GM20000 (cell line): ENCODE measurements around the gene KIAA1191.

Source experiments
- DNase-seq: peaks from one replicate; pipeline ENCODE4 v3.0.0; 2012; ENCODE audit warnings: low spot score
- TF ChIP-seq, protein P1 (sequence below): IDR thresholded peaks from 2 replicates; pipeline ENCODE4 v1.5.1; 2012; ENCODE audit warnings: mild to moderate bottlenecking, control low read depth; ENCODE audit errors: extremely low read depth, missing control alignments

KIAA1191 gene

DNA sequence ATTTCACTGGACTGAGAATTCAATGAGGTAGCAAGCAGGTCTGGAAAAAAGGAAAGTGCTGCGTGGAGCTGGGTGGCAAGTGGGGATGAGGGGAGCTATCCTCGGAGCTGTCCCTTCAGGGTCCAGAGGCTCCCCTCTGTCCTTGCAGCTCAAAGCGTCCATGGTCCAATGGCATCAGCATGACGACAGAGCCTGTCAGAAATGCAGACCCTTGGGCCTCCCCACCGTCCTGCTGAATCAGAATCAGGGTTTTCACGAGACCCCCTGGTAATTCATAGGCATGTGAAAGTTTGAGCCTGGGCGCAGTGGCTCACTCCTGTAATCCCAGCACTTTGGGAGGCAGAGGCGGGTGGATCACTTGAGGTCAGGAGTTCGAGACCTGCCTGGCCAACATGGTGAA lies 32.5 kb upstream of the KIAA1191 start:
- TF ChIP-seq, protein P1, sequence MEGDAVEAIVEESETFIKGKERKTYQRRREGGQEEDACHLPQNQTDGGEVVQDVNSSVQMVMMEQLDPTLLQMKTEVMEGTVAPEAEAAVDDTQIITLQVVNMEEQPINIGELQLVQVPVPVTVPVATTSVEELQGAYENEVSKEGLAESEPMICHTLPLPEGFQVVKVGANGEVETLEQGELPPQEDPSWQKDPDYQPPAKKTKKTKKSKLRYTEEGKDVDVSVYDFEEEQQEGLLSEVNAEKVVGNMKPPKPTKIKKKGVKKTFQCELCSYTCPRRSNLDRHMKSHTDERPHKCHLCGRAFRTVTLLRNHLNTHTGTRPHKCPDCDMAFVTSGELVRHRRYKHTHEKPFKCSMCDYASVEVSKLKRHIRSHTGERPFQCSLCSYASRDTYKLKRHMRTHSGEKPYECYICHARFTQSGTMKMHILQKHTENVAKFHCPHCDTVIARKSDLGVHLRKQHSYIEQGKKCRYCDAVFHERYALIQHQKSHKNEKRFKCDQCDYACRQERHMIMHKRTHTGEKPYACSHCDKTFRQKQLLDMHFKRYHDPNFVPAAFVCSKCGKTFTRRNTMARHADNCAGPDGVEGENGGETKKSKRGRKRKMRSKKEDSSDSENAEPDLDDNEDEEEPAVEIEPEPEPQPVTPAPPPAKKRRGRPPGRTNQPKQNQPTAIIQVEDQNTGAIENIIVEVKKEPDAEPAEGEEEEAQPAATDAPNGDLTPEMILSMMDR: no peak
- DNase-seq: no peak

DNA sequence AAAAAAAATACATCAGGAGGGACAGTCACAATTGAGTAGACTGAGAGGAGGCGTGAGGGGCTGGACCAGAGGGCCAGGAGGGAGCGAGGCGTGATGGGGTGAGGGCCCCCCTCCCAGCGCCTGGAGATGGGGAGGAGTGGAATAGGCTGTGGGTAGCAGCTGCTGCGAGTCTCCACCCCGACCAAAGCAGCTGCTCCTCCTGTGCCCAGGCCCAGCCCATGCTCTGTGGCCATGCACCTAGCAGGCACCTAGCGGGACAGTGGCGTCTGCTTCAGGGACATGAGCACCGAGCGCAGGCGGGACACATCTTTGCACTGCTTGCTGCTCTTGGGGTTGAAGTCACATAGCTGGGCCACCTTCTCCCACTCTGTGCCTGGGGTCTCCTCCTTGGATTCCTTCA lies 31.0 kb upstream of the KIAA1191 start:
- TF ChIP-seq, protein P1: no peak
- DNase-seq: no peak

DNA sequence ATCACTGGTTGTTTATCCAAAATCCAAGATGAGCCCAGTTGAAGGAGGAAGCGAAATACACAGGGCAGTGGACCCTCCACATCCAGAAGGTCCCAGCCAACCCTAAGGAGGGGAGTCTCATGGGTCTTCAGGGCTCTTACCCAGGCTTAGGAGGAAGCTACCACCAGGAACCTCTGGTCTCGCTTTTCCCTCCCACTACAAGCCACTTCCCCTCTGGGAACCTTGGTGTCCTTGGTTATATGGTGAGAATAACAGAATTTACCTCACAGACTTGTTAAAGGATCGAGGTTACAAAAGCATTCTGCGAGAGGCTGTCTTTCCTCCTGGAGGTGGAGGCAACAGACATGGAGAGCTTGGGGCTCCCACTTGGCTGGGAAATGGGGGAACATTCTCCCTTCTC lies 30.4 kb upstream of the KIAA1191 start:
- TF ChIP-seq, protein P1: no peak
- DNase-seq: no peak

DNA sequence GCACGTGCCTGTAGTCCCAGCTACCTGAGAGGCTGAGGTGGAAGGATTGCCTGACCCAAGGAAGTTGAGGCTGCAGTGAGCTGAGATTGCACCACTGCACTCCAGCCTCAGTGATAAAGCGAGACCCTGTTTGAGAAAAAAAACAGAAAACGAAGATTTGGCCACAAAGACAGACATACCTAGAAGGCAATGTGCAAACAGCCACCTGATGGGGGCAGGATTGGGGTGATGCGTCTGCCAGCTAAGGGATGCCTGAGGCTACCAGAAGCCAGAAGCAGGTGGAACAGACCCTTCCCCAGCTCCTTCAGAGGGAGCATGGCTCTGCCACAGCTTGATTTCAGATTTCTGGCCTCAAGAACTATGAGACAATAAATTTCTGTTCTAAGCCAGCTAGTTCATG lies 29.9 kb upstream of the KIAA1191 start:
- TF ChIP-seq, protein P1: no peak
- DNase-seq: no peak

DNA sequence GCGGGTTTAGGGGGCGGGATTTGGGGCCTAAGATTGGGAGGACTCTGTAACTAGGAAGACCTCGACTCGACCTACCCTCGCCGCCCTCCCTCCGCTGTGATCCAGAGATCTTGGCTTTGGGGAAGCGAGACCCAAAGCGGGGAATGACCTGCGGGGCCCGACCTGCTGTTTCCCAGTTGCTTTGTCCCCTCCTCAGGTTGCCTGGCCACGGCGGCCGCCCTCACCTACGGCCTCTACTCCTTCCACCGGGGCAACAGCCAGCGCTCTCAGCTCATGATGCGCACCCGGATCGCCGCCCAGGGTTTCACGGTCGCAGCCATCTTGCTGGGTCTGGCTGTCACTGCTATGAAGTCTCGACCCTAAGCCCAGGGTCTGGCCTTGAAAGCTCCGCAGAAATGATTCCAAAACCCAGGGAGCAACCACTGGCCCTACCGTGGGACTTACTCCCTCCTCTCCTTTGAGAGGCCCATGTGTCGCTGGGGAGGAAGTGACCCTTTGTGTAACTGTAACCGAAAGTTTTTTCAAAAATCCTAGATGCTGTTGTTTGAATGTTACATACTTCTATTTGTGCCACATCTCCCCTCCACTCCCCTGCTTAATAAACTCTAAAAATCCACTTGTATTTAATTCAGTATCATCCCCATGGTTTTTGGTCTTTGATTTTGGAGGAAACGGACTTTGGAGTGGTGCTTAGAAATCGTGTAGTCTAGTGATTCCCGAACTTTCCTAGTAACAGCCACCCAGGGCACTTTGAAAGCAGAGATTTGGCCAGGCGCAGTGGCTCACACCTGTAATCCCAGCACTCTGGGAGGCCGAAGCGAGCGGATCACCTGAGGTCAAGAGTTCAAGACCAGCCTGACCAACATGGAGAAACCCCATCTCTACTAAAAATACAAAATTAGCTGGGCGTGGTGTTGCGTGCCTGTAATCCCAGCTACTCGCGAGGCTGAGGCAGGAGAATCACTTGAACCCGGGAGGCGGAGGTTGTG lies 27.9 kb upstream of the KIAA1191 start:
- TF ChIP-seq, protein P1: no peak
- peak; percentile 72 for DNase-seq

DNA sequence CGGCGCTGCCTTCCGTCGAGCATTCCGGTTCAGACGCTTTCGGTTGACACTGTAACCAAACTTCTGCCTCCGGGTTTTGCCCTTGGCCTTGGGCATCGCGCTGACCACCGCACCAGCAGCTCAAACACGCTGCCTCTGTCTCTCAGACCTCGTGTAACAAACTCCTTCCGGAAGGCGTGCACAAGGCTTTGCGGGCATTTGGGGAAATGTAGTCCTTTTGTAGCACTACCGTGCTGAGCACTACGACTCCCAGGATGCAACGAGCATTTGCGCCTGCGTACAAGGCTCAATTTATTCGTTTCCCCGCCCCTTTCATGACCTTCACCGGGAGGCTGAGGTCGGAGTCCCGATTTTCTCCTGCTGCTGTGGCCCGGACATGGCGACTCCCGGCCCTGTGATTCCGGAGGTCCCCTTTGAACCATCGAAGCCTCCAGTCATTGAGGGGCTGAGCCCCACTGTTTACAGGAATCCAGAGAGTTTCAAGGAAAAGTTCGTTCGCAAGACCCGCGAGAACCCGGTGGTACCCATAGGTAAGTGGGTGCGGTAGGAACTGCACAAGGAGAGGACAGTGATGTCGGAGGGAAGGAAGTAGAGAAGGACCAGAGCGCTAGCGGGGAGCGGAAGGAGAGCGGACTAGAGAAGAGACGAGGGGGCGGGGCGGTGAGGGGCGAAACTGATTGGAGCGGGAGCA lies 27.0 kb upstream of the KIAA1191 start, which contains the start of the genes HIGD2A and NOP16:
HIGD2A (plus strand) TSS at position 308 of the 691 bp plus-strand sequence; CDS start at position 377, 69 bp downstream.
NOP16 (minus strand) TSS at position 155 of the 691 bp plus-strand sequence; CDS start at position 96, 59 bp downstream.
- TF ChIP-seq, protein P1: no peak
- DNase-seq: peak; percentile 95

DNA sequence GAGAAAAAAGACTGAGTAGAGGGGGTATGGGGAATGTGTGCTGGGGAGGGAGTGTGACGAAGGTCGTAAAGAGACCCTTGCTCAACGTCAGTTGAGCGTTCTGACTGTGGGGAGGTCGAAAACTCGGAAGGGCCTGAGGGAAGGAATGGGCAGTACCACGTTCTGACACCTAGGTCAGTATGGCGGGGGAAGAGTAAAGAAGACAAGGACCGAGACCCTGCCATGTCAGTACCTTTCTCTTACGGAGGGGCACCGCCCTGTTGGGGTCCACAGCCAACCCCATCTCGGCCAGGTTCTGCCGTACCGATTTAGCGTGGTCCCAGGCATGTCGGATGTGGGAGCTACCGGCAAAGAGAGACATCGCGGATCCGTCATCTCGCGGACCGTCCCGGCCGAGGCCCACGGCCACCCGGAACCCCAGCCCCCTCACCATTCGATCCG lies 26.5 kb upstream of the KIAA1191 start:
- no peak for DNase-seq
- TF ChIP-seq, protein P1: no peak
